Right cardiac atrium (tissue), 5 donors: Measurements from ENCODE around the gene TMC6. TPM values are rescaled to one million over a fixed set of nuclear protein-coding genes. Genes with fewer than 3 reads are reported as not detected.
A peak's percentile ranks its signal among the peaks of the same experiment; 100 is the strongest.

Source experiments
- ATAC-seq, 2 donors: fragments of 200-7000 bp; cut with Tn5 transposase; one replicate each; pipeline versions ENCODE4 v1.8.0 to v1.9.1; 2020; ENCODE audit warnings: moderate library complexity in 2 of 2, mild to moderate bottlenecking in 1 of 2
- DNase-seq, 3 donors: peaks; one replicate each; pipeline ENCODE4 v3.0.0-alpha.2; 2020
- H3K27ac ChIP-seq: one replicate; pipeline ENCODE4 v1.5.1; 2013; ENCODE audit warnings: mild to moderate bottlenecking, low read length, control low read depth, moderate library complexity
- H3K27me3 ChIP-seq: one replicate; pipeline ENCODE4 v1.6.1; 2013; ENCODE audit not compliant: control insufficient read depth, insufficient read depth
- H3K4me1 ChIP-seq: one replicate; pipeline ENCODE4 v1.6.1; 2013; ENCODE audit warnings: low read length; ENCODE audit not compliant: control insufficient read depth, insufficient read depth
- H3K4me3 ChIP-seq: one replicate; pipeline ENCODE4 v1.5.1; 2013; ENCODE audit warnings: low read length, control low read depth
- H3K9me3 ChIP-seq: one replicate; pipeline ENCODE4 v1.6.1; 2013; ENCODE audit warnings: low read length; ENCODE audit not compliant: control insufficient read depth
- WGBS: extraction: QIAGEN DNeasy Blood & Tissue Kit; methylation state at CpG from one replicate; pipeline ENCODE4 v1.1.7; 2013; 5-methylcytosine and 5-hydroxymethylcytosine counted together
- intact Hi-C, 4 donors: fragments of 100-400 bp; cut with DNase I; formaldehyde crosslinking; loops; one replicate each; pipeline versions ENCODE4 v1.11.0 to v1.14.0; 2022 to 2023
- polyA plus RNA-seq: library from polyadenylated mRNA; stranded (reverse); fragments of 200-250 nt; gene quantifications from one replicate; pipeline ENCODE4 v1.2.3, GENCODE V29; 2013
- total RNA-seq, 4 donors: library from RNA; stranded (reverse); fragmentation: NEBNext Ultra II Directional; extraction: Animal tissue kit (Norgen Biotek cat#: 25700); gene quantifications; one replicate each; pipeline ENCODE4 v1.2.1, GENCODE V29; 2021
- donor health status: healthy with polysubstance abuse.
- donor health status: DM: no; HTN: yes; CAD: no.
- donor health status: DM: no; HTN: no; CAD: no.
- donor health status: DM: no; HTN: yes; CAD: no; lungs with severe emphysema.
- donor health status: DM: yes; HTN: yes; CAD: no.

Gene TMC6
- total and polyA plus RNA-seq, 5 donors, result 21.2 to 45.4 (median 37.9) TPM

DNA sequence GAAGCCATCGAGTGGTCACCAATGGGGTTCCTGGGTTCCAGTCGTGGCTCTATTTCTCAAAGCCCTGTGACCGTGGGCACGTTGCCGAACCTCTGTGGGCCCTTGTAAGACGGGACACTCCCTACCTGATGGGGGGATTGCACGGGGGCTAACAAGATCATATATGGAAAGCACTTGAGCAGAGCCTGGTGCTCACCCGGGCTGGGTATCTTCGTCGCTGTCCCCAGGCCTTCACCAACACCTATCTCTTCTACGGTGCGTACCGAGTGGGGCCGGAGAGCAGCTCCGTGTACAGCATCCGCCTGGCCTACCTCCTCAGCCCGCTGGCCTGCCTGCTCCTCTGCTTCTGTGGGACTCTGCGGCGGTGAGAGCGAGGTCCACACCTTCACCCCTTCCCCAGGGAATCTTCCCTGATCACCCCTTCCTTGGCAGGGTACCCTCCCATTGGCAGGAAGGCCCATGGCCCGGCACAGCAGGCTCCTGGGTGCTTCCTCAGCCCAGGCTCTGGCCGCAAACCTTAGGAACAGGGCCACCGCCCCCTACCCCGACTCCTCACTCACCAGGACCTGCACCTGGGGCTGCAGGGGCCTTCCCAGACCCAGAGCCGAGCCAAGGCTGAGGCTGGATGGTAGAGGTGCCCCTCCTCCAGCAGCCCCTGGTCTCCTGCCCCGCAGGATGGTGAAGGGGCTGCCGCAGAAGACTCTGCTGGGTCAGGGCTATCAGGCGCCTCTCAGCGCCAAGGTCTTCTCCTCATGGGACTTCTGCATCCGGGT is 4.8 kb upstream of the TMC6 start:
- intact Hi-C loops, result loop anchor here in 1 of 4 donors (5.0 kb wide), 1 partner anchor 39 kb away; no protein-coding TSS in a partner anchor
- Histone ChIP-seq H3K4me1 (no peaks in the 10 kb centered on the region), H3K4me3 (no peak overlapping the region), H3K27me3 (no peaks in the 10 kb centered on the region), H3K27ac (no peak overlapping the region), H3K9me3 (no peaks in the 10 kb centered on the region)
- ATAC-seq, result no peak
- peak in 1 of 3 donors; percentile 53 for DNase-seq
- WGBS, result 80% methylated on average over 30 of the region's 30 CpGs

DNA sequence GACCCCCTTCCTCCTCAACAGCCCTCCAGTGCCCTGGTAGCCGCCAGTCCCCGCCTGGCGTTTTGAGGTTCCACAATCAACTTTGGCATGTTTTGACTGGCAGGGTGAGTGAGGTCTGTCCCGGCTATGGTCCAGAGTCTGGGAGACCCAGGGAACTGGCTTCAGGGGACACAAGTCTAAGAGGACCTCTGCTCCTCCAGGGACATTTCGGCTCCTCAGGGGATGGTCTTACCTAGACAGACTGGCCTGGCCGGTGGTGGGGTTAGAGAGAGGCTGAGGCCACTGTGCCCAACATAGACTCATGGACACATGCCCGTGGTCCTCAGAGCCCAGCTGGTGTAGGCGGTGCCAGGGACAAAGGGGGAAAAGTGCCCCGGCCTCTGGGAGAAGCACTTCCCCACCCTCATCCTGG is 4.2 kb upstream of the TMC6 start:
- no peaks in the 10 kb centered on the region for H3K9me3 ChIP-seq
- no peaks in the 10 kb centered on the region for H3K4me1 ChIP-seq
- 86% methylated on average over 9 of the region's 9 CpGs for WGBS
- H3K4me3 ChIP-seq, result no peak overlapping the region
- DNase-seq (no peak), ATAC-seq (no peak)
- H3K27me3 ChIP-seq, result no peaks in the 10 kb centered on the region
- H3K27ac ChIP-seq, result no peak overlapping the region
- intact Hi-C loops, result loop anchor here in 1 of 4 donors (5.0 kb wide), 1 partner anchor 40 kb away; no protein-coding TSS in a partner anchor

DNA sequence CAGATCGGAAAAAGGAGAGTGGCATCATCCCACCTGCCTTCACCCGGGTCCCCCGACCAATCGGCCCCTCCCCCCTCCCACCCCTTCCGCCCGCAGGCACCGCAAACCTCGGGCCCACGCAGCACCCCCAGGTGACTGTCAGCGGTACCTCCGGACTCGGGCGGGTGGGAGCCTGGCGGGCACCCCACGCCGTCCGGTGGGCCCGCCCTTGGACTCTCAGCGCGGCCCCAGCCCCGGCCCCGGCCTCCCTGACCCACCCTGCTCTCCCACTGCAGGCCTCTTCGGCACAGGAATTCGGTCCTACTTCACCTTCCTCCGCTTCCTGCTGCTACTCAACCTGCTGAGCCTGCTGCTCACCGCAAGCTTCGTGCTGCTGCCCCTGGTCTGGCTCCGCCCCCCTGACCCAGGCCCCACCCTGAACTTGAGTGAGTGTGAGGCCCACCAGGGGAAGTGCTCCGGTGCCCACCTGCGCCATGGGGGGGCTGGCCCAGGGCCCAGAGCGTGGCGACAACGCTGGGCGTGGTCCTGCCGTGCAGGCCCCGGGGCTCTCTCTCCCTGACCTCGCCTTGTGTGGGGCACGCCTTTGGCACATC is 3.6 kb upstream of the TMC6 start:
- DNase-seq (peak in 2 of 3 donors; percentile 73 to 79), ATAC-seq (no peak)
- Histone ChIP-seq H3K4me1 (no peaks in the 10 kb centered on the region), H3K27ac (no peak overlapping the region), H3K9me3 (no peaks in the 10 kb centered on the region), H3K4me3 (peak overlapping the region; percentile 7), H3K27me3 (no peaks in the 10 kb centered on the region)
- intact Hi-C loops, result loop anchor here in 1 of 4 donors (5.0 kb wide), 1 partner anchor 40 kb away; no protein-coding TSS in a partner anchor
- WGBS, result 38% methylated on average over 38 of the region's 38 CpGs

DNA sequence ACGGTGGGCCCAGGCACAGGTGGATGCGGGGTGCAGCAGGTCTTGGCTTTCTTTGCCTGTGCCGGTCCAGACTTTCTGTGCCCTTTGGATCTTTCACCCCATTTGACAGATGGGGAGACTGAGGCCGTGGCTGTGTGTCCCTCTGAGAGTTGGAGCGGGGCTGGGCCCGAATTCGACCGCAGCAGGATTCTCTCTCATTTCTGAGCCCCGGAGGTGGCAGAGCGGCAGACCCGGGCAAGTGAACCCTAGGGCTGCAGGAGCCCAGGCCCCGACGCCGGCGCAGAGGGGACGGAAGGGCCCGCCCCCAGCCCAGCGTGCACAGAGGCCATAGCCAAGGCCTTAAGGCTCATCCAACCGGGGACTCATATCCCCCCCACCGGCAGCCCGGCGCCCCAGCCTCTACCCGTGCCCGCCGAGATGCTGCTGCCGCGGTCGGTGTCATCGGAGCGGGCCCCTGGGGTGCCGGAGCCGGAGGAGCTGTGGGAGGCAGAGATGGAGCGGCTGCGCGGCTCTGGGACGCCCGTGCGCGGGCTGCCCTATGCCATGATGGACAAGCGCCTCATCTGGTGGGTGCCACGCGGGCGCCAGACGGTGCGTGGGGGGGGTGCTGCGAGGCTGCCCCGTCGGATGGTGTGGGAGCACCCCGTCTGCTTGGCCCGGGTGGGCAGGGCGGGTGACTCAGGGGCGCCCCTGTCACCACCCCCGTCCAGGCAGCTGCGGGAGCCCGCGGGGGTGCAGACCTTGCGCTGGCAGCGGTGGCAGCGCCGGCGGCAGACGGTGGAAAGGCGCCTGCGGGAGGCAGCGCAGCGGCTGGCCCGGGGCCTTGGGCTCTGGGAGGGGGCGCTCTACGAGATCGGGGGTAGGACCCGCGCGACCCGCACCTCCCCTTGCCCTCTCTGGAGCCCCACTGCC is 2.9 kb upstream of the TMC6 start:
- no peaks in the 10 kb centered on the region for H3K27me3 ChIP-seq
- H3K27ac ChIP-seq, result no peak overlapping the region
- DNase-seq (peak in 2 of 3 donors; percentile 63 to 75), ATAC-seq (no peak)
- WGBS, result 26% methylated on average over 74 of the region's 74 CpGs
- H3K4me3 ChIP-seq, result peak overlapping the region; percentile 7
- intact Hi-C loops, result loop anchor here in 1 of 4 donors (5.0 kb wide), 1 partner anchor 41 kb away; no protein-coding TSS in a partner anchor
- peaks cover 2% of the 10 kb centered on the region for H3K4me1 ChIP-seq
- H3K9me3 ChIP-seq, result no peaks in the 10 kb centered on the region

DNA sequence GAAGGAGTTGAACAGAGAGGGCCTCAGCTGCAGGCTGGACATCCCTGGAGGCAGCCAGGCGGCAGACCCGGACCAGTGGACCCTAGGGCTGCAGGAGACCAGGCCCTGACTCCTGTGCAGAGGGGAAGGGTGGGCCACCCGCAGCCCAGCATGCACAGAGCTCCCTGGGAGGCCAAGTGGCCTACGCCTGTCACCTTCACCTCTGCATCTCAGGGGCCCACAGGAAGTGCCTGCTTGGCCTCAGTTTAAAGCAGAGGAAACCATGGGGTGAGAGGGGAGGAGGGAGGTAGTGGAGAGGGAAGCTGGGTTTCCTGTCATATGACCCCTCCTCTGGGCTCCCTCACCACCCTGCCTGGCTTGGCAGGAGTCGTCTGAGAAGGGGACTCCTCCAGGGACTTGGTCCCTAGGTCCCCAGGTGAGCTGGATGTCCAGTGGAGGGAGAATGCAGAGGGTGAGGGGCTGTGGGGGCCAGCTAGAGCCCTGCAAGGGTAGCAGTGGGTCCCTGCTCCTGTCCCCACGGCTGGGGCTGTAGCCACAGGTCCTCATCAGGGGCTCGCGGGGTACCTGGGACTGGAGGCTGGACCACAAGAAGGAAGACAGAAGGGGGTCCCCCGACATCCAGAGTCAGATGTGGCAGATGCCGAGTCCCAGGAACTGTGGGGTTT is 2.0 kb upstream of the TMC6 start, which contains the start of gene TMC8:
TSS of gene TMC8 (plus strand) at position 335 of the 665 bp plus-strand sequence. CDS start 818 bp downstream, outside the sequence.
- peak within 1 kb of the TSS; percentile 7 for H3K4me3 ChIP-seq
- H3K27me3 ChIP-seq, result no peaks in the 10 kb centered on the region
- no peak within 1 kb of the TSS for H3K27ac ChIP-seq
- H3K9me3 ChIP-seq, result no peaks in the 10 kb centered on the region
- H3K4me1 ChIP-seq, result peaks cover 4% of the 10 kb centered on the region
- peak in 2 of 3 donors; percentile 70 to 78 for DNase-seq
- ATAC-seq, result peak in 1 of 2 donors; percentile 1
- WGBS, result 70% methylated on average over 10 of the region's 10 CpGs
- intact Hi-C loops, result loop anchor here in 1 of 4 donors (5.0 kb wide), 1 partner anchor 42 kb away; no protein-coding TSS in a partner anchor

DNA sequence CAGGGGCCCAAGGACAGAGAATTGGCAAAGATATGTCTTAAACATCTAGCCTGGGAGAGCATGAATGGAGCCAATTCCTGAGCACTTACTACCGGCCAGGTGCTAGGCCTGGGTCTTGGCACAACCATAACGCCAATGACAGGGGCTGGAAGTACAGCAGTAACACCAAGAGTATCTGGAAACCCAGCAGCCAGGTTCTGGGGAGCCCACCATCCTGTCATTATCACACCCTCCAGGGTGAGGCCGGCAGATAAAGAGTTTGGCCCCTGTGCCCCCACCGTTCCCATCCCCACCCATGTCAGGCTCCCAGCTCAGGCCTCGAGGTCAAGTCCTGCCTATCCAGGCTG is 1.5 kb upstream of the TMC6 start:
- Histone ChIP-seq H3K27me3 (no peaks in the 10 kb centered on the region), H3K27ac (no peak overlapping the region), H3K4me3 (no peak overlapping the region), H3K4me1 (peaks cover 4% of the 10 kb centered on the region), H3K9me3 (no peaks in the 10 kb centered on the region)
- ATAC-seq, result no peak
- intact Hi-C loops, result loop anchor here in 1 of 4 donors (5.0 kb wide), 1 partner anchor 42 kb away; no protein-coding TSS in a partner anchor
- no peak for DNase-seq
- 45% methylated on average over 5 of the region's 5 CpGs for WGBS

DNA sequence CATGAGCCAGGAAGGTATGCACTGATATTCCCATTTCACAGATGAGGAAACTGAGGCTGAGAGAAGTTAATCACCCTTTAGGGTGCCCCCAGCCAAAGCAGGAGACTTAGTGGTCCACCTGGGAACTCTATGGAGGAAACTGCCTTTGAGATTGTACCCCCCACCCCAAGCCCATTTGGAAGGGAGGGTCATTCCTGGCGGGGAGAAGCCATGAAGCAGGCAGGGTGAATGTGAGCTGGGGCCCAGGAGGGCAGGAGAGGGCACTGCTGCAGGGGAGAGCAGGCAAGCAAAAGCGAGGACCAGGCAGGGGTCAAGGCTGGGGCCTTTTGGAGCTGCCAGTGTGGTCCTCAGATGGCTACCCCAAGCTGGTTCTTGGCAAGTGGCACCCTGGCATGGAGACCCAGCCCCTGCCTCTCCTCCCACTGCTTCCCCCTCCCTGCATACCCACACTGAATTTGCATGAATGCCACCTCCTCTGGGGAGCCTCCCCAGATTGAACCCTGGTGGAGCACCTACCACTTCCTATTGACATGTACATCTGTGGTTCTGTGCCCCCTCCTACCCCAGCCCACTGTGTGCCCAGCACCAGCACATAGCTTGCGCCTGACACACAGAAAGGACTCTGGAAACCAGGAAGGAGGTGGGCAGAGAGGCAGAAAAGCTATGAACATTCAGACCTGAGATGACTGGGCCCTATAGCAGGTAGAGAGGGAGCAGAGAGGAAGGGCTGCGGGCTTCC is 965 bp upstream of the TMC6 start:
- Histone ChIP-seq H3K27ac (no peak overlapping the region), H3K4me1 (peaks cover 4% of the 10 kb centered on the region), H3K9me3 (no peaks in the 10 kb centered on the region), H3K27me3 (no peaks in the 10 kb centered on the region), H3K4me3 (no peak overlapping the region)
- ATAC-seq (no peak), DNase-seq (peak in 1 of 3 donors; percentile 65)
- WGBS, result 85% methylated on average over 4 of the region's 4 CpGs
- intact Hi-C loops, result loop anchor here in 1 of 4 donors (5.0 kb wide), 1 partner anchor 43 kb away; no protein-coding TSS in a partner anchor

DNA sequence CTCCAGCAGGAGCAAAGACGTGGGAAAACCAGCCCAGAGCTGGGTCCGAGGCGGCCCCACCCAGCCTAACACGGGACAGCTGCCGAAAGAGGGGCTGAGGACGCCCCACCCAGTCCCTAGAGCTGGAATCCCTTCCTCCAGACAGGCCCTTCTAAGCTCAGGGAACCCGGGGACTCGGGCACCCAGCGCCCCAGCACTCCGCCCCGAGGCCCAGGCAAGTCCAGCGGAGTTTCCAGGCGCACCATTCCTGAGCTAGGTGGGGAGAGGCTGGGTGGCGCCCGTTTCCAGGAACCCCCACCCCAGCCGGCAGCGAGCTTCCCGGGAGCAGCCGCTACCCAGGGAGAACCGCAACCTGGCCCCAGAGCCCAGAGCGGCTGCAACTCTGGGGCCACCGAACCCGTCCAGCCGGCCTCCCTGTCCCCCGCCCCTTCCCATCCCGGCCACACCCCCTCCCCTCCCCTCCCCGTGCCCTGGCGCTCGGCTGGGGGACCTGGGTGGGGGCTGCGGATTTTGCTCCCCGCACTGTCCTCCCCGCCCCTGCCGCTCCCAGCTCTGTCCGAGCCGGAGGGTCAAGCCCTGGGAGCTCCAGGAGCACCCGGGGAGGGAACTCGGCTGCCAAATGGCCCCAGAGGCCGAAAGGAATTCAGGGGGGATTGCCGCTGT is 536 bp downstream of the TMC6 start:
- H3K4me1 ChIP-seq, result peaks cover 4% of the 10 kb centered on the region
- intact Hi-C loops, result no loop called here
- WGBS, result 4% methylated on average over 39 of the region's 39 CpGs
- ATAC-seq (peak; percentile 9 to 26), DNase-seq (peak; percentile 46 to 82 (median 69))
- H3K27me3 ChIP-seq, result no peaks in the 10 kb centered on the region
- no peaks in the 10 kb centered on the region for H3K9me3 ChIP-seq
- H3K27ac ChIP-seq, result peak overlapping the region; percentile 87
- peak overlapping the region; percentile 81 for H3K4me3 ChIP-seq

DNA sequence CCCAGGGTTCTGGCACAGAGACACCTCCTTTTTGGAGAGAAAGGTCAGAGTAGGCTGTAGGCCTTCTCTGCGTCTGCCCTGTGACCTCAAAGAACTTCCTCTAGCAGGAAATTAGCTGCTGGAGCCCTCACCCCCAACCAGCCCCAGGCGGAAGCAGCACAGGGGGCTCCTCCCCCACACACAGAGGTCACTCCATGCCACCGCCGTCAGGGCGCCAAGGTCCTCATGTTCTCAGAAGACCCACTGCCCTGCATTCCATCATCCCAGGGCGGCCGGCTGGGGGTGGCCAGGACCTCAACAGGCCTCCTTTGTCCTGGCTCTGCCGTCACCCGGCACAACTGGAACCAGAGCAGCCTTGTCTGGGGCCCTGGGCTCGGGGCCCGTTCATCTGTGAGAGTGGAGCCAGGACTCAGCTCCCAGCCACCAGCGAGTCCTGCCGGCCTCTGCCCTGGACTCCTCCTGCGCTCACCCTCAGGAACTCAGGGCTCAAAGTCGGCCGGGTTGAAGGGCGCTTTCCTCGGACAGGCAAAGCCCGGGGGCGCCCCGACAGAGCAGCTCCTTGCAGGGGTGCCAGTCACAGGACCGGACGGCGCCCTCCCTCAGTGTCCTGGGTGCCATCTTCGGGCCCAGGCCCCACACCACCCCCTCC is 1.2 kb downstream of the TMC6 start:
- intact Hi-C loops, result no loop called here
- Histone ChIP-seq H3K4me3 (peak overlapping the region; percentile 81), H3K27ac (peak overlapping the region; percentile 87), H3K27me3 (no peaks in the 10 kb centered on the region), H3K9me3 (no peaks in the 10 kb centered on the region), H3K4me1 (peaks cover 4% of the 10 kb centered on the region)
- ATAC-seq (peak; percentile 54 to 67), DNase-seq (peak; percentile 84 to 93 (median 92))
- 18% methylated on average over 25 of the region's 25 CpGs for WGBS
